SK-N-SH (cell line): ENCODE measurements around the gene LGR6. TPM values are rescaled to one million over a fixed set of nuclear protein-coding genes. Genes with fewer than 3 reads are reported as not detected.

Source experiments
- CTCF ChIA-PET: fragments of 300-600, 350-600 bp; formaldehyde crosslinking; extraction: SDS; loops from one replicate; lab custom pipeline; 2021; lab: Yijun Ruan, JAX
- POLR2A ChIA-PET: fragments of 350-600 bp; sonication (Branson Sonifier 250); formaldehyde crosslinking; extraction: SDS; loops from one replicate; lab custom pipeline; 2020; ENCODE audit warnings: antibody characterized with exemption, inconsistent platforms; lab: Yijun Ruan, JAX
- DNase-seq: peaks from one replicate; pipeline ENCODE4 v3.0.0; 2012
- H2AFZ ChIP-seq: fragments of 200-600 bp; sonication (generic); 2 replicates; pipeline ENCODE4 v1.8.1; 2016; ENCODE audit warnings: antibody characterized with exemption, mild to moderate bottlenecking, low read depth
- H3F3A ChIP-seq: fragments of 200-600 bp; sonication (generic); replicated peaks from 2 replicates; pipeline ENCODE3; 2016; ENCODE audit warnings: antibody characterized with exemption, mild to moderate bottlenecking; ENCODE audit not compliant: insufficient read depth
- H3K27ac ChIP-seq, 2 experiments: fragments of 200-500 bp in 1 of 2; fragments of 200-600 bp in 1 of 2; sonication (Bioruptor generic) in 1 of 2; sonication (generic), shearing (Covaris generic) in 1 of 2; 2 replicates each; pipeline versions ENCODE4 v1.5.1 to v1.6.1; 2014 to 2016; ENCODE audit warnings: low read depth in 2 of 2, inconsistent platforms in 1 of 2, low read length in 1 of 2, mild to moderate bottlenecking in 1 of 2, mixed read lengths in 1 of 2
- H3K27me3 ChIP-seq: fragments of 200-600 bp; sonication (generic), shearing (Covaris generic); 2 replicates; pipeline ENCODE4 v1.6.1; 2016; ENCODE audit warnings: mixed run types; ENCODE audit not compliant: insufficient read depth
- H3K36me3 ChIP-seq, 2 experiments: fragments of 200-500 bp in 1 of 2; fragments of 200-600 bp in 1 of 2; sonication (Bioruptor generic) in 1 of 2; sonication (generic) in 1 of 2; replicated peaks in 1 of 2; 2 replicates each; pipeline versions ENCODE3 to v1.5.1; 2014 to 2016; ENCODE audit warnings: low read length in 1 of 2, mild to moderate bottlenecking in 1 of 2; ENCODE audit not compliant: insufficient read depth in 2 of 2, control insufficient read depth in 1 of 2
- H3K4me1 ChIP-seq, 2 experiments: fragments of 200-500 bp in 1 of 2; fragments of 200-600 bp in 1 of 2; sonication (Bioruptor generic) in 1 of 2; sonication (generic), shearing (Covaris generic) in 1 of 2; 2 replicates each; pipeline versions ENCODE4 v1.5.1 to v1.6.1; 2014 to 2016; ENCODE audit warnings: low read depth in 1 of 2, low read length in 1 of 2, mixed run types in 1 of 2; ENCODE audit not compliant: insufficient read depth in 2 of 2, control insufficient read depth in 1 of 2
- H3K4me2 ChIP-seq: fragments of 200-600 bp; sonication (generic), shearing (Covaris generic); 2 replicates; pipeline ENCODE4 v1.6.1; 2017; ENCODE audit warnings: mixed run types
- H3K4me3 ChIP-seq, 2 experiments: fragments of 200-500 bp in 1 of 2; fragments of 200-600 bp in 1 of 2; sonication (Bioruptor generic) in 1 of 2; sonication (generic), shearing (Covaris generic) in 1 of 2; 2 replicates each; pipeline versions ENCODE4 v1.5.1 to v1.8.1; 2014 to 2016; ENCODE audit warnings: low read depth in 2 of 2, inconsistent platforms in 1 of 2, low read length in 1 of 2, mild to moderate bottlenecking in 1 of 2, mixed read lengths in 1 of 2, moderate library complexity in 1 of 2
- H3K79me2 ChIP-seq: fragments of 200-600 bp; sonication (generic); 2 replicates; pipeline ENCODE4 v1.8.1; 2017; ENCODE audit warnings: mild to moderate bottlenecking; ENCODE audit not compliant: insufficient read depth
- H3K9ac ChIP-seq: fragments of 200-600 bp; sonication (generic); 2 replicates; pipeline ENCODE4 v1.6.1; 2017; ENCODE audit warnings: mixed run types
- H3K9me2 ChIP-seq: fragments of 200-600 bp; sonication (generic); 2 replicates; pipeline ENCODE4 v1.6.1; 2017; ENCODE audit warnings: mixed run types
- H3K9me3 ChIP-seq: fragments of 200-600 bp; sonication (generic); 2 replicates; pipeline ENCODE4 v1.6.1; 2017; ENCODE audit warnings: mixed run types, mild to moderate bottlenecking, moderate library complexity
- H4K20me1 ChIP-seq: fragments of 200-600 bp; sonication (generic); 2 replicates; pipeline ENCODE4 v1.6.1; 2017; ENCODE audit warnings: mild to moderate bottlenecking, mixed run types; ENCODE audit not compliant: insufficient read depth
- CHD2 ChIP-seq: fragments of 150-350 bp; IDR thresholded peaks from 2 replicates; pipeline ENCODE4 v1.6.1; 2018; ENCODE audit warnings: low read length; ENCODE audit not compliant: partially characterized antibody
- CTCF ChIP-seq: fragments of 200-600 bp; sonication (generic); IDR thresholded peaks from 2 replicates; pipeline ENCODE4 v1.6.1; 2017; ENCODE audit warnings: antibody characterized with exemption, mild to moderate bottlenecking, moderate library complexity
- EP300 ChIP-seq, 2 experiments: IDR thresholded peaks; 2 replicates each; pipeline versions ENCODE4 v1.4.0 to v1.6.1; 2012; ENCODE audit warnings: borderline replicate concordance in 1 of 2, low read depth in 1 of 2, low read length in 1 of 2
- FOSL2 ChIP-seq: IDR thresholded peaks from 2 replicates; pipeline ENCODE4 v1.4.0; 2012; ENCODE audit warnings: low read depth, mild to moderate bottlenecking, moderate library complexity, borderline replicate concordance
- FOXJ3 ChIP-seq: sonication (generic); formaldehyde crosslinking; IDR thresholded peaks from 2 replicates; pipeline ENCODE4 v1.5.1; 2020; ENCODE audit warnings: mild to moderate bottlenecking, missing genetic modification reagents
- FOXM1 ChIP-seq: IDR thresholded peaks from 2 replicates; pipeline ENCODE4 v1.4.0; 2012; ENCODE audit warnings: low read depth, mild to moderate bottlenecking
- GATA2 ChIP-seq: sonication (generic); formaldehyde crosslinking; IDR thresholded peaks from 2 replicates; pipeline ENCODE4 v1.5.0; 2020; ENCODE audit warnings: mild to moderate bottlenecking, missing genetic modification reagents
- MEF2A ChIP-seq: IDR thresholded peaks from 2 replicates; pipeline ENCODE4 v1.4.0; 2012; ENCODE audit warnings: low read depth, borderline replicate concordance
- MXI1 ChIP-seq: IDR thresholded peaks from 2 replicates; pipeline ENCODE4 v1.6.1; 2012; ENCODE audit warnings: mild to moderate bottlenecking, low read depth, low read length, improper control_type of control experiment
- POLR2AphosphoS5 ChIP-seq: IDR thresholded peaks from 2 replicates; pipeline ENCODE4 v1.6.1; 2012; ENCODE audit warnings: low read depth, low read length
- RAD21 ChIP-seq: IDR thresholded peaks from 2 replicates; pipeline ENCODE4 v1.6.1; 2012; ENCODE audit warnings: mild to moderate bottlenecking, low read length
- REST ChIP-seq: IDR thresholded peaks from 2 replicates; pipeline ENCODE4 v1.6.1; 2012; ENCODE audit warnings: mild to moderate bottlenecking, low read depth, low read length, moderate library complexity
- RXRA ChIP-seq: IDR thresholded peaks from 2 replicates; pipeline ENCODE4 v1.4.0; 2012; ENCODE audit warnings: low read depth, mild to moderate bottlenecking, borderline replicate concordance
- SMC3 ChIP-seq: IDR thresholded peaks from 2 replicates; pipeline ENCODE4 v1.6.1; 2012; ENCODE audit warnings: low read depth, low read length, improper control_type of control experiment
- TAF1 ChIP-seq: IDR thresholded peaks from 2 replicates; pipeline ENCODE4 v1.6.1; 2012; ENCODE audit warnings: low read depth, mild to moderate bottlenecking, low read length, moderate library complexity, borderline replicate concordance
- TEAD4 ChIP-seq: IDR thresholded peaks from 2 replicates; pipeline ENCODE4 v1.4.0; 2012; ENCODE audit warnings: mild to moderate bottlenecking, borderline replicate concordance; ENCODE audit not compliant: insufficient read depth
- USF1 ChIP-seq: IDR thresholded peaks from 2 replicates; pipeline ENCODE4 v1.4.0; 2012; ENCODE audit warnings: low read depth, borderline replicate concordance
- USF2 ChIP-seq: fragments of 150-350 bp; IDR thresholded peaks from 2 replicates; pipeline ENCODE4 v1.6.1; 2017; ENCODE audit warnings: antibody characterized with exemption, low read length, low read depth, borderline replicate concordance
- YY1 ChIP-seq: IDR thresholded peaks from 2 replicates; pipeline ENCODE4 v1.4.0; 2012; ENCODE audit warnings: low read depth, mild to moderate bottlenecking
- ZBTB33 ChIP-seq: IDR thresholded peaks from 2 replicates; pipeline ENCODE4 v1.4.0; 2012; ENCODE audit warnings: low read depth, borderline replicate concordance
- WGBS: methylation state at CpG from one replicate; pipeline ENCODE4 v1.1.6; 2017; ENCODE audit warnings: low lambda C conversion rate; 5-methylcytosine and 5-hydroxymethylcytosine counted together
- polyA plus RNA-seq, 3 experiments: library from polyadenylated mRNA; depleted of rRNA; stranded (reverse); fragments of >200 nt; gene quantifications; 2 replicates each; pipeline ENCODE4 v1.2.3, GENCODE V29; 2012

LGR6 gene
- polyA plus RNA-seq, 1 of the 3 experiments (the other 2 are of a cell fraction): 0.03 TPM

- CTCF ChIA-PET: interaction anchor here (1.0 to 1.8 kb wide), 2 partner anchors 11 to 75 kb away, joined by 3 to 6 read pairs; no protein-coding TSS in a partner anchor
- Histone ChIP-seq H3K36me3 (no peaks in the 10 kb centered on the region), H4K20me1 (no peaks in the 10 kb centered on the region), H3K27ac (no peak overlapping the region), H3K4me3 (no peak overlapping the region), H2AFZ (no peak overlapping the region), H3K9me3 (no peaks in the 10 kb centered on the region; the same call in 1 of the 2 replicates), H3K79me2 (no peaks in the 10 kb centered on the region), H3K9ac (no peak overlapping the region), H3K4me2 (no peak overlapping the region), H3K9me2 (no peaks in the 10 kb centered on the region), H3F3A (no peaks in the 10 kb centered on the region), H3K27me3 (peaks cover 51% of the 10 kb centered on the region), H3K4me1 (no peaks in the 10 kb centered on the region; a peak in 1 of 4 replicates)
- POLR2A ChIA-PET: no interaction called here
- WGBS: 10% methylated on average over 2 of the region's 2 CpGs
- TF ChIP-seq REST (no peak), FOSL2 (no peak), CHD2 (no peak), USF2 (no peak), RXRA (no peak), GATA2 (no peak), RAD21 (no peak), SMC3 (no peak), TEAD4 (no peak), USF1 (no peak), FOXJ3 (no peak), MXI1 (no peak), YY1 (no peak), POLR2AphosphoS5 (no peak), ZBTB33 (no peak), TAF1 (no peak), FOXM1 (no peak), EP300 (IDR thresholded peaks at IDR 0.05; ENCODE audit: borderline replicate concordance in 1 of 2, low read depth in 1 of 2, low read length in 1 of 2) (no peak), CTCF (no peak), MEF2A (no peak)
- DNase-seq: no peak
Observed at GRCh38 chr1:202263628-202264027, 70.0 kb downstream of the LGR6 start.
